ENCODE data around the gene USP17L5. TPM values are rescaled to one million over a fixed set of nuclear protein-coding genes. Genes with fewer than 3 reads are reported as not detected.
"Not testable (repeated sequence)": the region's sequence is repeated elsewhere in the genome, so short reads cannot be mapped to it uniquely, and the experiment has no call there.

Gene USP17L5
- total and polyA plus RNA-seq, 4 donors = not detected

GRCh38 chr4:9353338-9353737, 14.1 kb downstream of the USP17L5 start, which contains the start of gene USP17L29:
Gene USP17L29, plus strand, starts transcription at chr4:9353638. Its CDS starts 0 bp downstream, at chr4:9353638.
- intact Hi-C loops (cut with DNase I); DNase-seq: not testable (repeated sequence)

GRCh38 chr4:9362829-9363228, 23.6 kb downstream of the USP17L5 start, which contains the start of gene USP17L30:
Gene USP17L30, plus strand, starts transcription at chr4:9363129. Its CDS starts 0 bp downstream, at chr4:9363129.
- DNase-seq; H3K9me3 ChIP-seq (ENCODE audit: control insufficient read depth, low read length); H3K4me1 ChIP-seq (ENCODE audit: control insufficient read depth in 1 of 2, insufficient read depth in 2 of 2, low read length in 2 of 2); intact Hi-C loops (cut with DNase I); H3K27ac ChIP-seq (ENCODE audit: low read depth in 1 of 2, low read length in 2 of 2); H3K4me3 ChIP-seq (ENCODE audit: low read length in 2 of 2); H3K27me3 ChIP-seq (ENCODE audit: control insufficient read depth in 1 of 2, insufficient read depth in 2 of 2, low read length in 1 of 2); H3K36me3 ChIP-seq (ENCODE audit: control insufficient read depth in 1 of 2, insufficient read depth in 2 of 2, low read length in 1 of 2); ATAC-seq (ENCODE audit: low FRiP score): not testable (repeated sequence)
- WGBS, 2 donors = no CpG with 5 or more reads among the region's 15 CpGs

More at GRCh38 chr4:9353338-9353737, 14.1 kb downstream of the USP17L5 start, which contains the start of gene USP17L29:
- H3K36me3 ChIP-seq (ENCODE audit: control insufficient read depth in 1 of 2, insufficient read depth in 2 of 2, low read length in 1 of 2); H3K9me3 ChIP-seq (ENCODE audit: control insufficient read depth, low read length); ATAC-seq (ENCODE audit: low FRiP score); H3K27ac ChIP-seq (ENCODE audit: low read depth in 1 of 2, low read length in 2 of 2); H3K4me3 ChIP-seq (ENCODE audit: low read length in 2 of 2); H3K4me1 ChIP-seq (ENCODE audit: control insufficient read depth in 1 of 2, insufficient read depth in 2 of 2, low read length in 2 of 2); H3K27me3 ChIP-seq (ENCODE audit: control insufficient read depth in 1 of 2, insufficient read depth in 2 of 2, low read length in 1 of 2): not testable (repeated sequence)
- WGBS, 2 donors = no CpG with 5 or more reads among the region's 15 CpGs

GRCh38 chr4:9379881-9380280, 40.7 kb downstream of the USP17L5 start:
- H3K4me1 ChIP-seq (ENCODE audit: control insufficient read depth in 1 of 2, insufficient read depth in 2 of 2, low read length in 2 of 2); DNase-seq; H3K4me3 ChIP-seq (ENCODE audit: low read length in 2 of 2); H3K27me3 ChIP-seq (ENCODE audit: control insufficient read depth in 1 of 2, insufficient read depth in 2 of 2, low read length in 1 of 2); H3K9me3 ChIP-seq (ENCODE audit: control insufficient read depth, low read length); H3K27ac ChIP-seq (ENCODE audit: low read depth in 1 of 2, low read length in 2 of 2); ATAC-seq (ENCODE audit: low FRiP score); intact Hi-C loops (cut with DNase I); H3K36me3 ChIP-seq (ENCODE audit: control insufficient read depth in 1 of 2, insufficient read depth in 2 of 2, low read length in 1 of 2): not testable (repeated sequence)
- 0 to 12% methylated on average over 1 of the region's 1 CpG for WGBS, 2 donors

- WGBS, 2 donors = 29 to 30% methylated on average over 26 to 36 of the region's 36 CpGs
- DNase-seq = peak; percentile 58 to 69
- intact Hi-C loops (cut with DNase I) = not testable (repeated sequence)
These were observed 41.9 kb downstream of the USP17L5 start for GRCh38 chr4:9381012-9381534.

GRCh38 chr4:9384126-9384525, 44.9 kb downstream of the USP17L5 start:
- intact Hi-C loops (cut with DNase I) = no loop called here
- ATAC-seq (ENCODE audit: low FRiP score) = no peak

More at GRCh38 chr4:9381012-9381534, 41.9 kb downstream of the USP17L5 start:
- H3K4me3 ChIP-seq (ENCODE audit: low read length in 2 of 2); H3K9me3 ChIP-seq (ENCODE audit: control insufficient read depth, low read length); H3K4me1 ChIP-seq (ENCODE audit: control insufficient read depth in 1 of 2, insufficient read depth in 2 of 2, low read length in 2 of 2); H3K36me3 ChIP-seq (ENCODE audit: control insufficient read depth in 1 of 2, insufficient read depth in 2 of 2, low read length in 1 of 2); ATAC-seq (ENCODE audit: low FRiP score); H3K27ac ChIP-seq (ENCODE audit: low read depth in 1 of 2, low read length in 2 of 2); H3K27me3 ChIP-seq (ENCODE audit: control insufficient read depth in 1 of 2, insufficient read depth in 2 of 2, low read length in 1 of 2): not testable (repeated sequence)

GRCh38 chr4:9389001-9389400, 49.8 kb downstream of the USP17L5 start:
- H3K27me3 ChIP-seq (ENCODE audit: control insufficient read depth in 1 of 2, insufficient read depth in 2 of 2, low read length in 1 of 2); H3K4me3 ChIP-seq (ENCODE audit: low read length in 2 of 2); H3K4me1 ChIP-seq (ENCODE audit: control insufficient read depth in 1 of 2, insufficient read depth in 2 of 2, low read length in 2 of 2); H3K27ac ChIP-seq (ENCODE audit: low read depth in 1 of 2, low read length in 2 of 2); H3K9me3 ChIP-seq (ENCODE audit: control insufficient read depth, low read length); DNase-seq; intact Hi-C loops (cut with DNase I); H3K36me3 ChIP-seq (ENCODE audit: control insufficient read depth in 1 of 2, insufficient read depth in 2 of 2, low read length in 1 of 2); ATAC-seq (ENCODE audit: low FRiP score): not testable (repeated sequence)
- WGBS, 2 donors = 11 to 20% methylated on average over 2 of the region's 2 CpGs

More at GRCh38 chr4:9384126-9384525, 44.9 kb downstream of the USP17L5 start:
- WGBS, 2 donors = 65 to 74% methylated on average over 1 of the region's 1 CpG
- H3K4me1 ChIP-seq (ENCODE audit: control insufficient read depth in 1 of 2, insufficient read depth in 2 of 2, low read length in 2 of 2) = no peaks in the 10 kb centered on the region
- H3K9me3 ChIP-seq (ENCODE audit: control insufficient read depth, low read length) = no peaks in the 10 kb centered on the region
- no peaks in the 10 kb centered on the region for H3K27me3 ChIP-seq (ENCODE audit: control insufficient read depth in 1 of 2, insufficient read depth in 2 of 2, low read length in 1 of 2)
- H3K27ac ChIP-seq (ENCODE audit: low read depth in 1 of 2, low read length in 2 of 2) = no peak overlapping the region
- H3K4me3 ChIP-seq (ENCODE audit: low read length in 2 of 2) = no peak overlapping the region
- no peaks in the 10 kb centered on the region for H3K36me3 ChIP-seq (ENCODE audit: control insufficient read depth in 1 of 2, insufficient read depth in 2 of 2, low read length in 1 of 2)
- DNase-seq = no peak

Other genes starting within 250 kb of the USP17L5 start
- gene FAM90A26, start 169.0 kb upstream of the USP17L5 start, total RNA-seq = not detected
- gene FAM90A26, start 169.0 kb upstream of the USP17L5 start, polyA plus RNA-seq = not detected
- gene USP17L10, start 128.7 kb upstream of the USP17L5 start, total RNA-seq = not detected
- gene USP17L10, start 128.7 kb upstream of the USP17L5 start, polyA plus RNA-seq = not detected
- not detected for gene USP17L11, start 124.0 kb upstream of the USP17L5 start, total RNA-seq
- not detected for gene USP17L11, start 124.0 kb upstream of the USP17L5 start, polyA plus RNA-seq
- gene USP17L12, start 119.3 kb upstream of the USP17L5 start, total RNA-seq = not detected
- not detected for gene USP17L12, start 119.3 kb upstream of the USP17L5 start, polyA plus RNA-seq
- gene USP17L13, start 114.5 kb upstream of the USP17L5 start, total RNA-seq = not detected
- not detected for gene USP17L13, start 114.5 kb upstream of the USP17L5 start, polyA plus RNA-seq
- not detected for gene USP17L15, start 105.0 kb upstream of the USP17L5 start, total RNA-seq
- not detected for gene USP17L15, start 105.0 kb upstream of the USP17L5 start, polyA plus RNA-seq
- gene USP17L17, start 95.5 kb upstream of the USP17L5 start, total RNA-seq = not detected
- gene USP17L17, start 95.5 kb upstream of the USP17L5 start, polyA plus RNA-seq = not detected
- gene USP17L18, start 90.8 kb upstream of the USP17L5 start, total RNA-seq = not detected
- gene USP17L18, start 90.8 kb upstream of the USP17L5 start, polyA plus RNA-seq = not detected
- not detected for gene USP17L19, start 86.0 kb upstream of the USP17L5 start, total RNA-seq
- gene USP17L19, start 86.0 kb upstream of the USP17L5 start, polyA plus RNA-seq = not detected
- gene USP17L20, start 81.3 kb upstream of the USP17L5 start, total RNA-seq = not detected
- not detected for gene USP17L20, start 81.3 kb upstream of the USP17L5 start, polyA plus RNA-seq
- gene USP17L21, start 76.5 kb upstream of the USP17L5 start, total RNA-seq = not detected
- not detected for gene USP17L21, start 76.5 kb upstream of the USP17L5 start, polyA plus RNA-seq
- gene USP17L22, start 71.8 kb upstream of the USP17L5 start, total RNA-seq = not detected
- gene USP17L22, start 71.8 kb upstream of the USP17L5 start, polyA plus RNA-seq = not detected
- not detected for gene USP17L24, start 14.2 kb upstream of the USP17L5 start, total RNA-seq
- not detected for gene USP17L24, start 14.2 kb upstream of the USP17L5 start, polyA plus RNA-seq
- gene USP17L25, start 9.5 kb upstream of the USP17L5 start, total RNA-seq = not detected
- not detected for gene USP17L25, start 9.5 kb upstream of the USP17L5 start, polyA plus RNA-seq
- gene USP17L26, start 4.7 kb upstream of the USP17L5 start, total RNA-seq = not detected
- gene USP17L26, start 4.7 kb upstream of the USP17L5 start, polyA plus RNA-seq = not detected
- not detected for gene USP17L27, start 4.7 kb downstream of the USP17L5 start, total RNA-seq
- gene USP17L27, start 4.7 kb downstream of the USP17L5 start, polyA plus RNA-seq = not detected
- not detected for gene USP17L28, start 9.5 kb downstream of the USP17L5 start, total RNA-seq
- gene USP17L28, start 9.5 kb downstream of the USP17L5 start, polyA plus RNA-seq = not detected
- gene USP17L29, start 14.2 kb downstream of the USP17L5 start, total RNA-seq = not detected
- gene USP17L29, start 14.2 kb downstream of the USP17L5 start, polyA plus RNA-seq = not detected
- gene USP17L30, start 23.7 kb downstream of the USP17L5 start, total RNA-seq = not detected
- gene USP17L30, start 23.7 kb downstream of the USP17L5 start, polyA plus RNA-seq = not detected
- gene DEFB131A, start 105.0 kb downstream of the USP17L5 start, total RNA-seq = not detected
- not detected for gene DEFB131A, start 105.0 kb downstream of the USP17L5 start, polyA plus RNA-seq